ENCODE data around the gene MAP3K9.

Gene MAP3K9

DNA sequence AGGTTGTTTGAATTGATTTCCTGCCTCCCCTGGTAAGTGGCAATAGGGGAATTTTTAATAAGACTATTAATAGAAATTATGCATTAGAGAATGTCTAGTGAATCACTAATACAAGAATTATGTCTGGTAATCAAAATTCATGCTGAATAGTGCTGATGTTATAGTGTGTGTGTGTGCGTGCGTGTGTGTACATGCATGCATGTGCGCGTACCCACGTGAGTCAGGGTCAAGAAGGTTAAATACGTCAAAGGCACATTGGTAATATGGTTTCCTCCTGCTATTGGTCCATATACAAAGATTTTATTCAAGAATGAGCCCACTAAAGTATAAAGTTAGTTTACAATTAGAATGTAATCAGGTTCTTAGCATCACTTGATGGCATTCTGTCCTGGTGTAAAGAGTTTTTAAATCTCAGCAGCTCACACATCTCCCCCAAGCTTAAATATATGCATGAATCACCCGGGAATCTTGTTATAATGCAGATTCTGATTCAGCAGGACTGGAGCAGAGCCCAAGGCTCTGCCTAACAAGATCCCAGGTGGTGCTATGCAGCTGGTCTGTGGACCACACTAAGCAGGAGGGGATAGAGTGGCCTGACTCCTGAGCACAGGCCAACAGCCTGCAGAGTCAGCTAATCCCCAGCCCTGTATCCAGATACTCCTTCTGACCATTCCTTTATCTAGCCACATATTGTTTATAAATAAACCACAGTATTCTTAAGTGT, 123.7 kb downstream of the MAP3K9 start:
- DNase-seq = no peak

DNA sequence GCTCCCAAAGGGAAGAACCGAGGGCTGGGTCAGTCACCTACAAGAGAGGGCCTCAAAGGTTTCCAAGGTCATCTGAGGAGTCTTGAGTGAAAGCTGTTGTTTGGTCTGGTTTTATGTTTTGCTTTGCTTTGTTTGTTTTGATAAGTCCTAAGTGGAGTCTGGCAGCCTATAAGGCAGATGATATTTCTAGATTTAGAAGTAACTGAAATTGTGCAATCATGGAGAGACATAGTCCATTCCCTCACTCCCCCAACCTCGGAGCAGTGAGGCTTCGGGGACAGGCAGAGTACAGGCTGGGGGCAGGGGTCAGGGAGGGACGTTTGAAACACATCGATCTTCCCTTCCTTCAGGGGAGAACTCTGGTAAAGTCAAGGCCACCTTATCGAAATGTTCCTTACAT, 125.3 kb downstream of the MAP3K9 start:
- DNase-seq = no peak

DNA sequence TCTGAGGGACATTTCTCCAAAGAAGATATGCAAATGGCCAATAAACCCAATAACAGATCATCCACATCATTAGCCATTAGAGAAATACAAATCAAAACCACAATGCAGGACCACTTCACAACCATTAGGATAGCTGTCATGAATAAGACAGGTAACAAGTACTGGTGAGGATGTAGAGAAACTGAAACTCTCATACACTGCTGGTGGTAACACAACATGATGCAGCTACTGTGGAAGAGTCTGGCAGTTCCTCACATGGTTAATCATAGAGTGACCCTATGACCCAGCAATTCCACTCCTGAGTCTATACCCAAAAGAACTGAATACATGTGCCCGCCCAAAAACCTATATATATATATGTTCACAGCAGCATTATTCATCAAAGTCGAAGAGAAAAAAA, 128.6 kb downstream of the MAP3K9 start:
- DNase-seq = no peak

DNA sequence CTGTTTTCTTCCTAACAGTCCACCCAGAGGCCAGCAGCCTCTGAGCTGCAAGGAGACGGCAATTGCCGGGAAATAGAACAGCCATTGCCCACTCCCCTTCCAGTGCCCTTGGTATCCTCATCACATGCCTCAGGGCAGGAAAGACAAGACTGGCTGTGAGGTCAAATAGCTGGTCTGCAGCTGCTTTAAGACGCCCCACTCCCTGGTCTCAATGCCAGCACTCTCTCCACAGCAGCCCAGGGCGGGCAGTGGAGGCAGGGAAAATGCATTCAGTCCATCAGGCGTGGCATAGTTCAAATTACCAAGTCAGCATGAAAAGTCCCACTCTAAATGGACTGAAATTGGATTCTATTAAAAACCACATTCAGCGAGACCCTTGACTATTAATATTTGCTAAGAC, 132.0 kb downstream of the MAP3K9 start:
- DNase-seq = no peak
